Bronchial epithelial cell (primary cell): ENCODE results near the gene OR9G4. TPM values are rescaled to one million over a fixed set of nuclear protein-coding genes. Genes with fewer than 3 reads are reported as not detected.

Source experiments
- DNase-seq: peaks from one replicate; pipeline ENCODE4 v3.0.0-alpha.2; 2010; ENCODE audit warnings: low read depth
- FAIRE-seq: peaks from 2 replicates; lab custom pipeline; 2011; peaks lifted over from hg19 to GRCh38; lab: Jason Lieb, UNC
- H3K27me3 ChIP-seq: 2 replicates; pipeline ENCODE4 v1.5.1; 2011; ENCODE audit warnings: low read length; ENCODE audit not compliant: control insufficient read depth, insufficient read depth
- H3K36me3 ChIP-seq: 2 replicates; pipeline ENCODE4 v1.5.1; 2011; ENCODE audit warnings: low read length; ENCODE audit not compliant: control insufficient read depth, insufficient read depth
- H3K4me3 ChIP-seq: 2 replicates; pipeline ENCODE4 v1.5.1; 2011; ENCODE audit warnings: mild to moderate bottlenecking, low read depth, low read length, control low read depth
- total RNA-seq: library from RNA; depleted of rRNA; stranded (reverse); fragments of >200 nt; gene quantifications from 2 replicates; pipeline ENCODE4 v1.2.1, GENCODE V29; 2014
- TF ChIP-seq, protein P1 (sequence below): IDR thresholded peaks from 2 replicates; pipeline ENCODE4 v1.5.1; 2011; ENCODE audit warnings: mild to moderate bottlenecking, moderate library complexity, low read length, control low read depth, inconsistent platforms; ENCODE audit not compliant: insufficient read depth, severe bottlenecking

OR9G4 gene
- total RNA-seq, 1 donor from 2014 or later, result not detected

DNA sequence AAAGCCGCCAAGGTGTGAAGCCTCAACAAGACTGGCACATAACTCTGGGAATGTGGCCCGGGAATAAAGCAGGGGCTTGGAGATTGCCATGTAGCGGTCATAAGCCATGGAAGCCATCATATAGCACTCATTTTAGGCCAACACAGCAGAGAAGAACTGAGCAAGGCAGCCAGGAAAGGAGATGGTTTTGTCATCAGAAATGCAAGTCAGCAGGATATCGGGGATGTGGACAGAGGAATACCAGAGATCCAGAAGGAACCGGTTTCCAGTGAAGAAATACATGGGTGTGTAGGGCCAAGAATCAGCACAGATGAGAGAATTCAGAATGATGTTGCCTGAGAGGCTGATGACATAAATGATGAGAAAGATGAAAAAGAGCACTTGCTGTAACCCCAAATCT is 3.0 kb upstream of the OR9G4 start:
- Histone ChIP-seq H3K27me3 (no peaks in the 10 kb centered on the region), H3K36me3 (no peaks in the 10 kb centered on the region), H3K4me3 (no peak overlapping the region)
- TF ChIP-seq, protein P1, sequence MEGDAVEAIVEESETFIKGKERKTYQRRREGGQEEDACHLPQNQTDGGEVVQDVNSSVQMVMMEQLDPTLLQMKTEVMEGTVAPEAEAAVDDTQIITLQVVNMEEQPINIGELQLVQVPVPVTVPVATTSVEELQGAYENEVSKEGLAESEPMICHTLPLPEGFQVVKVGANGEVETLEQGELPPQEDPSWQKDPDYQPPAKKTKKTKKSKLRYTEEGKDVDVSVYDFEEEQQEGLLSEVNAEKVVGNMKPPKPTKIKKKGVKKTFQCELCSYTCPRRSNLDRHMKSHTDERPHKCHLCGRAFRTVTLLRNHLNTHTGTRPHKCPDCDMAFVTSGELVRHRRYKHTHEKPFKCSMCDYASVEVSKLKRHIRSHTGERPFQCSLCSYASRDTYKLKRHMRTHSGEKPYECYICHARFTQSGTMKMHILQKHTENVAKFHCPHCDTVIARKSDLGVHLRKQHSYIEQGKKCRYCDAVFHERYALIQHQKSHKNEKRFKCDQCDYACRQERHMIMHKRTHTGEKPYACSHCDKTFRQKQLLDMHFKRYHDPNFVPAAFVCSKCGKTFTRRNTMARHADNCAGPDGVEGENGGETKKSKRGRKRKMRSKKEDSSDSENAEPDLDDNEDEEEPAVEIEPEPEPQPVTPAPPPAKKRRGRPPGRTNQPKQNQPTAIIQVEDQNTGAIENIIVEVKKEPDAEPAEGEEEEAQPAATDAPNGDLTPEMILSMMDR, result no peak
- FAIRE-seq (no peak), DNase-seq (no peak)

DNA sequence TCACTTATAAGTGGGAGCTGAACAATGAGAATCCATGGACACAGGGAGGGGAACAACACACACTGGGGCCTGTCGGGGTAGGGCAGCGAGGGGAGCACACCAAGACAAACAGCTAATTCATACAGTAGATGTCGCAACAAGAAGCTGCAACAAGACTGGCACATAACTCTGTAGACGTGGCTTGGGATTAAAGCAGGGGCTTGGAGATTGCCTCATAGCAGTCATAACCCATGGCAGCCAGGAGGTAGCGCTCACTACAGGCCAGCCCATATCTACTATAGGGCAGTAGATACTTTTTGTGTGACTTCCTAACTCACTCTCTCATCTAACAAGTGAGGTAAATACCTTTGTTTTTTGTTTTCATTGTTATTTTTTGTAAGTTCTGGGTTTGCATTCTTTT is 1.7 kb upstream of the OR9G4 start:
- Histone ChIP-seq H3K4me3 (no peak overlapping the region), H3K36me3 (no peaks in the 10 kb centered on the region), H3K27me3 (no peaks in the 10 kb centered on the region)
- DNase-seq (no peak), FAIRE-seq (no peak)
- TF ChIP-seq, protein P1, result no peak

GRCh38 chr11:56740886-56741285 is 7.6 kb downstream of the OR9G4 start:
- TF ChIP-seq, protein P1, result no peak
- FAIRE-seq, result no peak
- Histone ChIP-seq H3K27me3 (no peaks in the 10 kb centered on the region), H3K36me3 (no peaks in the 10 kb centered on the region), H3K4me3 (no peak overlapping the region)
- no peak for DNase-seq

GRCh38 chr11:56740107-56740506 is 8.4 kb downstream of the OR9G4 start:
- TF ChIP-seq, protein P1, result no peak
- FAIRE-seq, result peak; percentile 83
- Histone ChIP-seq H3K36me3 (no peaks in the 10 kb centered on the region), H3K4me3 (no peak overlapping the region), H3K27me3 (no peaks in the 10 kb centered on the region)
- no peak for DNase-seq

DNA sequence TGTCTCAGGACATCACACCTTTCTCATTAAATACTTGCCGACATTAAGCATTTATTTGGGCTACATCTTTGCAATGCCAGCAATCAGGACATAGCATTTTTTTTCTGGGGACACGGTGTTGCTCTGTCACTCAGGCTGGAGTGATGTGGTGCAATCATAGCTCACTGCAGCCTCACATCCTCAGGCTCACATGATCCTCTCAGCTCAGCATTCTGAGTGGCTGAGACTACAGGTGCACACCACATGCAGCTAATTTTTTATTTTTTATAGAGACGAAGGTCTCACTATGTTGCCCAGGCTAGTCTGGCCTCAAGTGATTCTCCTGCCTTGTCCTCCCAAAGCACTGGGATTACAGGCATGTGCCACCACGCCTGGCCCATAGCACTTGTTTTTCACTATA is 28.0 kb downstream of the OR9G4 start:
- Histone ChIP-seq H3K36me3 (no peaks in the 10 kb centered on the region), H3K4me3 (no peak overlapping the region), H3K27me3 (no peaks in the 10 kb centered on the region)
- TF ChIP-seq, protein P1, result no peak
- FAIRE-seq, result no peak
- no peak for DNase-seq

DNA sequence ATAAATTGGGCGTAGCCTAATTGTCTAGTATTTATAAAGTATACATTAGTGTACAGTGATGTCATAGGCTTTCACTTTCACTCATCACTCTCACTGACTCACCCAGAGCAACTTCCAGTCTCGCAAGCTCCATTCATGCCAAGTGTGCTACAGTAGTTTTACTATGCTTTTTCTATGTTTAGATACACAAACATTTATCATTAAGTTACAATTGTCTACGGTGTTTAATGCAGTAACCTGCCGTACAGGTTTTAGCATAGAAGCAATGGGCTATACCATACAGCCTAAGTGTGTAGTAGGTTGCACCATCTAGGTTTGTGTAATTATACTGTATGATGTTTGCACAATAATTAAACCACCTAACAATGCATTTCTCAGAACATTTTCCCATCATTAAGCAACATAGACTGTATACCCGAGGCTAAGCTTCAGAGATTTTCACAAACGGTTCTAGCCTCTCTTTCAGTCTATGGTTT is 32.1 kb downstream of the OR9G4 start:
- TF ChIP-seq, protein P1, result no peak
- peak; percentile 75 for DNase-seq

More for the DNA sequence above, 32.1 kb downstream of the OR9G4 start:
- FAIRE-seq, result no peak
- H3K27me3 ChIP-seq, result no peaks in the 10 kb centered on the region
- H3K4me3 ChIP-seq, result no peak overlapping the region
- H3K36me3 ChIP-seq, result no peaks in the 10 kb centered on the region
